Activated CD4-positive, alpha-beta T cell treated with anti-CD3 and anti-CD28 coated beads, Interleukin-2, amount 50 U/mL, for 4 hours (primary cell): ENCODE measurements around the gene AKAIN1.

Experiments used
- DNase-seq, 2 experiments: peaks; one replicate each; pipeline ENCODE4 v3.0.0-alpha.2; 2020

Gene AKAIN1

DNA sequence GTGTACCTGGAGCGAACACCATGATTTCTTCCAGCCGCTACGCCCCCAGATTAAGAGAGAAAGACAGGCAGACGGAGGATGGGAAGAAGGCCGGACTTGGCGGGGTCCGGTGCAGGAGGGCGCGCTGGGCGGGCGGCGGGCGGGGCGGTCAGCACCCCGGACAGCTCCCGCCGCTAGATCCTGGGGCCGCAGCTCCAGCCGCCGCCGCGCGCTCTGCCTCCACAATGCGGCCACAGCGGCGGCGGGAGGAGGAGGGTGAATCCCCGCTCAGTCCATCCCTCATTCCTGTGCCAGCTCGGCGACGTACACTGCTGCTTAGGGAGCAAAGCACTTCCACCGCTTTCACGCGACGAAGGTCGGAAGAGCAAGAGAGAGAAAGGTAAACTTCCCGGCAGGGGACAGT lies at the start of gene AKAIN1:
Gene AKAIN1 (minus strand): TSS at position 226 of the 403 bp plus-strand sequence. CDS start 204 bp downstream, at position 22.
- no peak for DNase-seq

DNA sequence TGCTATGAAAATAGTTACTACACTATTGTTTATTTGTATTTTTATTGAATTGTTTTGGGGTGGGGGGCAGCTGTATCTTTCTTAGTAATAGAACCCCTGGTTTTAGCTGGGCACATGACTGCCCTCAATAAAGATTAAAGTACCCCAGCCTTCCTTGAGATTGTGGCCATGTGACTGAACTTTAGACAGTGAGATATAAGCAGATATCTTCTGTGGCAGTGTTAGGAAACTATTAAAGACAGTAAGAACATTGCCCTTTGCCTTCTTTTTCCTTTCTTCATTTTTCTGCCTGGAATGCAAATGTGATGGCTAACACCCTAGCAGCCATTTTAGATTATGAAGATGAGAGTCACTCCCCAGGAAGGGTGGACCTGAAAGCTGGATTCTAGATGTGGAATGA lies 47.9 kb upstream of the AKAIN1 start:
- no peak for DNase-seq

DNA sequence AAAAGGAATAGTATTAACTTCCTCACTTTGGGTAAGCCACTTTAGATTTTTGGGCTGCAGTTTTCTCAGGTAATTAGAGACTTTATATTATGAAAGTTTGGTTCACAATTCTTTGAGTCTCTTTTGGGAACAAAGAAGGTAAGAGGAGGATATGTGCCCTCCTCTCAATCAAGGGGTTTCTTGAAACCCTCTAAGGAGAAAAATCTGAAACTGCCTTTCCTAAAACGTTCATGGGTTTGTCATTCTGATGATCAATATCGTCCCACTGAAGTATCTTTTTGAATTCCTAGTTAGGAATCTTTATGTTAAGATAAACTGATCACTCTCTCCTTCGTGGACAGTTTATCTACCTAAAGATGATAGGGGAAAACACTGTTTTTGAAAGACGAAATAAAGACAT lies 42.4 kb upstream of the AKAIN1 start:
- DNase-seq, result no peak

DNA sequence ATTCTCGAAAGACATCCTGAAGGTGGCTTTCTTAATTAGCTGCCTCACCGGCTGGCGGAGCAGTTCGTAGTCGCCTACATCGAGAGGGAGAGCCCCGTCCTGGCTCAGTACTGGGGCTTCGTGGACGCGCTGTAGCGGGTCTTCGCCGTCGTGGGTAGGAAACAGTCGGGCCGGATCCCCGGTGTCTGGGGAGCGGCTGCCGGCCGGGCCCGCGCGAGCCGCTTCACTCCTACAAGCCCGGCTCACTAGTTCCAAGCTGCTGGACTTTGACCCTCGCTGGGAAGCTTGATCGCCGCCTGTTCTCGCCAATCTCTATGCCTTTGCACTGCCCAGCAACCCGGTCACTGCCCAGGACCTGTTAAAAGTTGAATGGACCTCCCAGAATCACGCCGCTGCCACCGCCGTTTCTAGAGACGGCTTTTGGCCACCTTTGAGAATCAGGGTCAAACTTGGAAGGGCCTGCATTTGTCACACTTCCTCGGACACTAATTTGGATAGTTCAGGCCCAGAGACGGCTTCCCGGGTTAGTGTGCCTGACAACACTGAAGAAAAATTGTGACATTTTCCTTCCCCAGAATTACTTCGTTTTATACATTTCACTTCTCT lies 41.4 kb upstream of the AKAIN1 start:
- peak; percentile 21 to 28 for DNase-seq

DNA sequence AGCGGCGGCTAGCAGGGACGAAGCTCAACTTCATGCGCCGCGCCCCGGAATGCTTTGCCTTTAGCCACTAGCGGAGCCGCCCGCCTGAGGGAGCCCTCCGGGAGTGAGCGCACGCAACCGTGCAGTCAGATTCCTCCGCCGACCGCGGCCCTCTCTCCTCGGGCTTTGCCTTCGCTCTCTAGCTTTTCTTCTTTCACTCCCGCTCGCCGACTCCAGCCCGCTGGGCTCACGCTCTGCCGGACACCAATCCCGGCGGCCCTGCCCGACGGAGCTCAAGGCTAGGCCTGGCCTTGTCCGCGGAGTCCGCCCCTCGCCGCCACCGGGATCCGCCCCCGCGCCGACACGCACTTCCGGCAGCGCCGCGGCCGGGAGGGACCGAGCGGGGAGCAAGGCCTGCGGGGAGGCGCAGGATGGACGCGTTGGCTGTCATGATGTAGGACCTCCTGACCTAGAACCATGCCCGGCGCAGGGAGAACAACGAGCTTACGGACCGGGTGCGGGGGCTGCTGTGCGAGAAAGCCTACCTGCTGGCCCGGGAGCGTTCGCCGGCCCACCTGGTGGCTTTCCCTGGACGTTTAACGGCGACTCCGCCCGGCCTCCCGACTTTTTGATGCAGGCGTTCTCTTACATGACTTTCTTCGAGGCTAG lies 40.8 kb upstream of the AKAIN1 start:
- peak; percentile 77 to 79 for DNase-seq

- DNase-seq, result no peak
Observed at GRCh38 chr18:5237083-5237722, 40.1 kb upstream of the AKAIN1 start.

- no peak for DNase-seq
Observed at GRCh38 chr18:5214583-5215351, 17.7 kb upstream of the AKAIN1 start.

DNA sequence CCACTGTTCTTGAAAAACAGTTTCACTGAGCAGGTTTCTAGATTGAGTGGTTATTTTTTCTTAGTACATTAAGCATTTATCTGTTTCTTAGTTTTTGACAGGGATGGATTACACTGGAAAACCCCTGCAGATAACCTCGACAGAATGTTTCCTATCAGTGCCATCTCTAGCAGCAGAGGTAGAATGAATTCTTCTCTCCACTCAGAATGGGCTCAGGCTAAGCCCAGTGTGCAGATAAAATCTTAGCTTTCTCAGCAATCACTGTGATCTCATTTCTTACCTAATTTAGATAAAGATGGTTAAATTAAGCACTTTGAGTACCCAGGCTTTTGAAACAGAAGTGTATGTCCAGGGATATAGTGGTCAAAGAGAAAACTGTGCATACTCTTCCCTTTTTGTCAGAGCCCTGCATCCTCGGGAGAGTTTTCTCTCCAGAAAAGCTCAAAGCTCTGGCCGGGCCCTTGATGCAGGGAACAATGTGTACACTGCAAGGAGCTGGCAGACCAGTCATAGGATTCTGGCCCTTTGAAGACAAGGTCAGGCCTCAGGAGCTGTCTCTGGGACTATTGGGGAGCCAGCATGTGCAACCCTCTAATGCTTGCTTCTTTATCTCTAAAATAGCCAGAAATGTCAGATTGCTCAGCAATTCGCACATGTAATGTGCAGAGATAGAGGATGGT lies 10.6 kb upstream of the AKAIN1 start:
- no peak for DNase-seq

DNA sequence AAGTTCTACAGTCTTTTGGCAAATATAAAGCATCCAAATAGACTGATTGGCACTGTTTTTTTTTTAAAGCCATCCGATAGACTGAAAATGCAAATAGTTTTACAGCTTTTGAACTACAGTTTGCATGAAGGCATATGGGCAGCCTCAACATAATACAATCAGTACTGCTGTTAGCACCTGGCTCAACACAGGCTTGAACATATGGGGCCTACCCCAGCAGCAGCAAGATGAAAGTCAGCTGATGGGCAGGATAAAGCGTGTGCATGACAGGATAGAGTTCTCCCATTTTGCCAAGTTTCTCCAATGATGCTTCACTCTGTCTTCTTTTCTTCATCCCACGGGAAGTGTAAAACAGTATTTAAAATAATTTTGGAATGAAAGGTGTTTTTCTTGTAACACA lies 1.3 kb upstream of the AKAIN1 start:
- no peak for DNase-seq

- no peak for DNase-seq
Observed at GRCh38 chr18:5197461-5197860, 404 bp upstream of the AKAIN1 start.

DNA sequence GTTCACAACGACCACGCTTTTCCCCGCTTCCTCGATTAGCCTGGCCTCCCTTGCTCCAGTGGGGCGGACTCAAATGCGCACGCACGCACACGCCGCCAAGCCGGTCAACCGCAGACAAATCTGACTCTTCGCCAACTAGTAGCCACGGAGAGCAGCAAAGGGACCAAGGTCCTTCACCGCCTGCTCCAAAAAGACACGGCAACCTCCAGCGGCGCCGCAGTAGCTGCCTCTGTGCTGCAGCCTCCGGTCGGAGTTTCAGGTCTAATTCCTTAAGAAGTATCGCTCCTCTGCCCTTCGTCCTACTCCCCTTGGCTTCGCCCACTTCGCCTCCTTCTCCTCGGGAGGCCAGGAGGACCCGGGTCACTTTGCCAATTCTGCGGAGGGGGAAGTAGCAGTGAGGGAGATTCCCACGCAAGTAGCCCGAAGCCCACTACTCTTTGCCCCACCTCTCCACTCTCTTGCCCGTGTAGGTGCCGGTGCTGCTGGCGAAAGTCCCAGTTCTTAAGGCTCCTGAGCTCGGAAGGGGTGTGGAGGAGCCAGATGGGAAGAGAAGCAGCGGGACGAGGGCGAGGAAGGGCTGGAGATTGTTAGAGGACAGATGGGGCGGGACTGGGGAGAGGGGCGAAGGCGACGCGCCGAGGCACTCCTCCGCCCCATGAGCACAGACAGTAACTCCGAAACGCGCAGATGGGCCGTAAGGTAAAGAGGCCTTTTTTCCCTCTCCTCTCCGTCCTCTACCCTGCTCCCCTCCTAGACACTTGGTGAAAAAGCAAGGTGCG lies 615 bp downstream of the AKAIN1 start:
- no peak for DNase-seq

DNA sequence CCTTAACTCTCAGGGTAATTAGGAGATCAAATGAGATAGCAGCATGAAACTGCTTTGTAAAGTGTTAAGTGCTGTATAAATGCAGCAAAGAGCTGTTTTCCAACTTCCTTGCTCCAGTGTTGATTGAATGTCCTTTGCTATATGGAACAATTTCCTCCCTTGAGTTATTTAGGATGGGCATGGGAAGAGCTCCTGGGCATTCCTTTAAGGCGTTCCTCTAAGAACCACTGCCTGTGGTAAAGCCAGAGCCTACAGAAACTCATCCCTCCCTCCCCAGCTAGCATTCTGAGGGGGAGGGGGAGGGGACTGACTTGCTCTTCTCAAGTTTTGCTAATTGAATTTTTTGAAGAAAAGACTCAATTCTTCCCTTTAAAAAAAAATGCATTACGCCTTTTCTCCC lies 1.4 kb downstream of the AKAIN1 start:
- DNase-seq, result no peak

DNA sequence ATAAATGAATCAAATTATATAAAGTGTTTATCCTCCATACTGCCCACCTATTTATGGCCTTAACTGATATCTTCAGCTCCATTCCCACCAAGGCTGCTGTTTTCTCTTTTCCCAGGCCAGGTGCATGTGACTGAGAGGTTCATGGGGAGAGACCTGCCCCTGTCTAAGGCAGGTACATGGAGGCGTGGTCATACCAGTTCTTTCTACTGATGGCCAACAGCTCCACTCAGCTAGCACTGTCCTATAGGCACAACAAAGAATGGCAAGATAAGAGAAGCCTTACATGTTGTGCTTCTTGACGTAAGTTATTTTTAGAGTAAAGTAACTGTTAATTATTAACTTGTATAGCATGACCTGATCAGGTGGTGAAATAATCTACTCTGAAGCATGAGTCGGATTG lies 16.8 kb downstream of the AKAIN1 start:
- DNase-seq, result no peak

DNA sequence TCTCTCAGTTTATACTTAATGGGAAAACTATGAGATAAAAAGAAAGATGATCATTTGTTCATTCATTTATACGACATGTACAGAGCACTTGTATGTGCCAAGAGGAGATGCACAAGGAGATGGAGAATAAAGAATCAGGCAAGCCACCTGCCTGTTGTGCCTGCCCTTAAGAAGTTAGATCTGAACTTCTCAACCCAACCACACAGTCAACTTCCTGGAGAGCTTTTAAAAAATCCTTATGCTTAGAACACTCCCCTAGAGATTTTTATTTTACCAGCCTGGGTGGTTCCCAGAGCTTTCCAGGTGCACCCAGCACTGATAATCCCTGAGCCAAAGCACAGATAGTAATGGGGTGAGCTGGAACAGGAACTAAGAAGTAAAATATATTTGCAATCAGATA lies 18.5 kb downstream of the AKAIN1 start:
- no peak for DNase-seq

GRCh38 chr18:5175378-5175777 lies 21.7 kb downstream of the AKAIN1 start:
- DNase-seq, result no peak

DNA sequence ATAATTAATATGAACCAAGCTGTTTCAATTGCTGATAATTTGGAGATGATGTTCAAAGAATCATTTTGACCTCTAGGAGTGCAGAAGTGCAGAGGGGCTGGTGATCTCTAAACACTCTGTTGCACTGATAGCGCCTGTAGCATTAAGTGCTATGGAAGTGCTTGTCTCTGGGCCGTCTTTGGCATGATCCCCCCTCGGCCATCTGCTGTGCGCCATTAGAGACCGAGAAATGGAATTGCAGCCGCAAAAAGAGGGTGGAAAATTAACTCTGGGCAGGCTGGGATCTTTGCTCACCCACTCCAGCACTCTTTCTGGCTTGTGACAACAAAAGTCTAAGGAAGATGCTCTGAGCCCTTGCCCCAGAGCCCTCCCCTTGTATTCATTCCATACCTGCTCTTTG lies 23.4 kb downstream of the AKAIN1 start:
- no peak for DNase-seq

DNA sequence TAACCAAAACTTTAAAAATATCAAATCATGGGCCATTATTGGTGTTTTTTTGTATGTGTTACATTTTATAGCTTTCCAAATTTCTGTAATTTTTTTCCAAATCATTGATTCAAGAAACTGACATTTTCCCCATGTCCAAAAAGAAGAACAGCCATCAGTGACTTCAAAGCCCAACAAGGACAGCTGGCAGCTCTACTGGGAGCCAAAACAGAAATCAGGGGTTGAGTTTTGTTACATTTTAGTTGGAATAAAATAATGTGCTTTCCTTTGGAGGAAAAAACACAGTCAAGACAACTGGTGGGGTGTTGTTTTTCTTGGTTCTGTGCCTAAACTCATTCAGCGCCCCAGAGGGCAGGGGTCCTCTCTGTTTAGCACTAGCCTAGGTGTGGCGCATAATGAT lies 23.8 kb downstream of the AKAIN1 start:
- no peak for DNase-seq

- DNase-seq, result no peak
Observed at GRCh38 chr18:5167831-5168230, 29.2 kb downstream of the AKAIN1 start.

- no peak for DNase-seq
Observed at GRCh38 chr18:5166606-5167280, 30.3 kb downstream of the AKAIN1 start.

GRCh38 chr18:5164903-5165302 lies 32.2 kb downstream of the AKAIN1 start:
- DNase-seq, result no peak

GRCh38 chr18:5162111-5162510 lies 34.9 kb downstream of the AKAIN1 start:
- DNase-seq, result no peak

- peak; percentile 3 to 7 for DNase-seq
Observed at GRCh38 chr18:5159080-5159479, 38.0 kb downstream of the AKAIN1 start.
